HG02870 (cell line): ENCODE measurements around the gene ACVRL1.

Experiments used
- ATAC-seq: cut with Tn5 transposase; IDR thresholded peaks from one replicate; pipeline ENCODE4 v1.9.1; 2021; ENCODE audit warnings: mild to moderate bottlenecking, moderate library complexity; ENCODE audit not compliant: unreplicated experiment

Gene ACVRL1

GRCh38 chr12:51907083-51907855 lies at the start of gene ACVRL1:
ACVRL1 (plus strand) TSS chr12:51907504; CDS start chr12:51912475, 4,971 bp downstream.
- no peak for ATAC-seq

GRCh38 chr12:51860986-51861385 lies 46.3 kb upstream of the ACVRL1 start:
- ATAC-seq: no peak

GRCh38 chr12:51862947-51863346 lies 44.4 kb upstream of the ACVRL1 start:
- ATAC-seq: no peak

GRCh38 chr12:51863363-51863932 lies 43.9 kb upstream of the ACVRL1 start:
- ATAC-seq: no peak

- no peak for ATAC-seq
Measured at GRCh38 chr12:51863933-51864832, 43.1 kb upstream of the ACVRL1 start.

- no peak for ATAC-seq
Measured at GRCh38 chr12:51864833-51865670, 42.3 kb upstream of the ACVRL1 start.

- no peak for ATAC-seq
Measured at GRCh38 chr12:51865757-51866270, 41.5 kb upstream of the ACVRL1 start.

- no peak for ATAC-seq
Measured at GRCh38 chr12:51866324-51866723, 41.0 kb upstream of the ACVRL1 start.

GRCh38 chr12:51866762-51867161 lies 40.5 kb upstream of the ACVRL1 start:
- ATAC-seq: no peak

GRCh38 chr12:51867371-51867770 lies 39.9 kb upstream of the ACVRL1 start:
- no peak for ATAC-seq

GRCh38 chr12:51867796-51868428 lies 39.4 kb upstream of the ACVRL1 start:
- no peak for ATAC-seq

GRCh38 chr12:51868821-51869495 lies 38.3 kb upstream of the ACVRL1 start:
- ATAC-seq: no peak

GRCh38 chr12:51869496-51869865 lies 37.8 kb upstream of the ACVRL1 start:
- no peak for ATAC-seq

- ATAC-seq: no peak
Measured at GRCh38 chr12:51869931-51870330, 37.4 kb upstream of the ACVRL1 start.

- ATAC-seq: no peak
Measured at GRCh38 chr12:51870504-51870903, 36.8 kb upstream of the ACVRL1 start.

GRCh38 chr12:51871126-51871525 lies 36.2 kb upstream of the ACVRL1 start:
- no peak for ATAC-seq

GRCh38 chr12:51871918-51872688 lies 35.2 kb upstream of the ACVRL1 start:
- ATAC-seq: no peak

- no peak for ATAC-seq
Measured at GRCh38 chr12:51872689-51872981, 34.7 kb upstream of the ACVRL1 start.
